Measurements from ENCODE around the gene SLC39A2.
"Not testable (repeated sequence)": the region's sequence is repeated elsewhere in the genome, so short reads cannot be mapped to it uniquely, and the experiment has no call there.

The SLC39A2 gene

DNA sequence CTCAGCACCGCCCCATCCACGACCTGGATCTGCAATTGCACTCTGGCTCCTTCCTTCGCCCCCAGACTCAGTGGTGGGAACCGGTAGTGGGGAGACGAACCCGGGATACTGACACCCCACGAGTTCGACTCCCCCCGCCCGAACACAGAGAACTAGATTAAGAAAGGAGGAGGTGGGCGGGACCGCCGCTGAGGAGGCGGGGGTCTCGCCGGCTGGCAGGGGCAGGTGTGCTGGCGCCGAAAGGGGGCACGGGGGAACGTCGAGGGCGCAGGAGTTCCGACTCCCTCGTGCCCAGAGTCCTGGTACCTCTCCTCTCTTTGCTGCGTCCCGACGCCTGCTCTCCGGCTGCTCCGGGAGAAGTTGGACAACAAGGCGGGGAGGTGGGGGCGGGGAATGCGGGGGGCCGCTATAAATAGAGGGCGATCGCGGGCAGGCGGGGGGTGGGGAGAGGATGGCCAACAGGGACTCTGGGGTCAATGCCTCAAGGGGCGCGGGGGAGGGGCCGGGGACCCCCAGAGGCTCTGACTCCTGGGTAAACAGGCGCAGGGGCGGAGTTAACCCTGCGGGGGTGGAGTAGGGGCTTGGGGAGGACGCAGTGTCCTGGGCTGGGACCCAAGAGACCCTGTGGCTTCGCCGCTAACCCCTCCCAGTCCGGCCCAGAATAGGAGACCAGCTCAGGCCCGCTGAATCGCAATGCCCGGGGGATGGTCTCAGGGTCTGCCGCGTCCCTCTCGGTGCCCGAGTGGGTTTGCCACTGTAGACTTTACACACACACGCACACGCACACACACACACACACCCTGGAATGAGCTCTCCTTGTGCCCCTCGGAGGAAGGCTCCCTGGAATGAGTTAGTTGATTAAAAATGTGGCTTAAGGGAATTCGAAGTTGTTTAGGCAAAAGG is 26.5 kb downstream of the SLC39A2 start:
- DNase-seq (ENCODE audit: low read depth in 2 of 2): no peak

DNA sequence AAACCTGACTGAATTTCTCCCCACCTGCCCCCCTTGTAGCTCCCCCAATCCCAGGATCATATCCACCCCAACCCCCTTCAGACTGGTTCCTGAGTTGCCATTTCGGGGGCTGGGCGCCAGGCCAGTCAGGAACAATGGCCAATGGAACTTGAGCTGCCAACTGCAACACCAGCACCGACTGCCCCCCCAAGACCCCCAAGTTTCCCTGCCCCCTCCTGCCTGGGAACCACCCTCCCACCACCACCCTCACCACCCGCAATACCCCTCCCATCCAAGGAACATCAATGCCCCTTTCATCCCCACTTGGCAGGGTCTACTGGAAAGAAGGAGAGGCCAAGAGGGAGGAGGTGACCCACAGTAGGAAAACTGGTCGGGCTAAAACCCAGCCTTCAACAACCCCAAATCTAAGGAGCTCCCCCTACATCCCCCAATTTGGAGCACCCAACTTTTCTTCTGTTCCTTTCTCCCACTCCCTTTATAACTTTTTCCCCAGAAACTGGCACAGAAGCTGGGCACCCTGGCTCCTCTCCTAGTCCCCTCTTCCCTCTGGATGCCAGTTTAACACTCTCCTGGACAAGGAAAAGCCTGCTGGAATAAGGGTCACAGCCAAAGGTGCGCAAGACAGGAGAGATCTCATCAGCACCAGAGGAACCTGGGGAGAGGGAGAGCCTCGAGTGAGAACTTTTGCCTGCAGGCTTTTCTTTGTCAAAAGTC is 27.3 kb downstream of the SLC39A2 start:
- DNase-seq (ENCODE audit: low read depth in 2 of 2): no peak

DNA sequence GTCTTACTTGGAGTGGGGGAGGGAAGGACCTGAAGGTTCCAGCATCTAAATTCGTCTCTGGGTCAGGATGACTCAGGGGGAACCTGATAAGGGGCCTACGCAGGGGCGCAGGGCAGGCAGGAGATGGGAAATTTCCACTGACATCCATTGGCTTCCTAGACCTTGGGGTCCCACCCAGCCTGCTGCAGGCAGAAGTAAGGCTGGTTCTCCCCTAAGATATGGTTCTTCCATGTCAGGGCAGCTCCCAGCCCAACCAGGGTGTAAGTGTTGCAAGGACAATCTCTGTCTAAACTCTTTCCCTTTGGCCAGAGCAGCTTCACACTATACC is 27.9 kb downstream of the SLC39A2 start:
- DNase-seq (ENCODE audit: low read depth in 2 of 2): no peak

DNA sequence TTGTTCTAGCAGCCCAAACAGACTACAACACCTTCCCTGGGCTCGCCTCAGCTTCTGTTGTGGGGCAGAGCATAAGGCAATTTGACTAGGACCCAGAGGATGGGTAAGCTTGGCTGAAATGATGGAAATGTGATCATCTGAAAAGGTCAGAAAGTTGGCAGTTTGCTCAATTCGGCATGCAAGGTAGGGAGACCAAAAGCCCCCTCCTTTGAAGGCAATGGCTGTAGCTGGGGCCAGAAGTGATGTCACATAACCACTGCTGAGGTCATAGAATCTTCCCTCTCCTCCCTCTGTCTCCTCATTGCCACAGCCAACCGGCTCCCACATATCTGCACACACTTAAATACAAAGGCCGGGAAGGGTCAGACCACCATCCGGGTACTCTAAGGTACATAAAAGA is 30.8 kb downstream of the SLC39A2 start, which contains the start of gene TPPP2:
Gene TPPP2, plus strand, starts transcription at position 301 of the 400 bp plus-strand sequence. CDS start 365 bp downstream, outside the sequence.
- DNase-seq (ENCODE audit: low read depth in 2 of 2): no peak

DNA sequence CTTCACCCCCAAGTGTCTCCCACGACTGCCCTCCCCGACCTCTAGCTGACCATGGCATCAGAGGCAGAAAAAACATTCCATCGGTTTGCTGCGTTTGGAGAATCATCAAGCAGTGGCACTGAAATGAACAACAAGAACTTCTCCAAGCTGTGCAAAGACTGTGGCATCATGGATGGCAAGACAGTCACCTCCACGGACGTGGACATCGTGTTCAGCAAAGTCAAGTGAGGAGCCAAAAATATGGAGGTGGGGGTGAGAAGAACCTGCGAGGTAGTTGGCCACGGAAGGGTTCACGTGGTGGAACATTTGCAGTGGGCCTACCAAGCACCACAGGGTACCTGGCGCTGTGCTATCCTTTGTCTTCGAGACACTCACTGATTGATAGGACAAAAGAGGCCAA is 31.4 kb downstream of the SLC39A2 start:
- DNase-seq (ENCODE audit: low read depth in 2 of 2): no peak

DNA sequence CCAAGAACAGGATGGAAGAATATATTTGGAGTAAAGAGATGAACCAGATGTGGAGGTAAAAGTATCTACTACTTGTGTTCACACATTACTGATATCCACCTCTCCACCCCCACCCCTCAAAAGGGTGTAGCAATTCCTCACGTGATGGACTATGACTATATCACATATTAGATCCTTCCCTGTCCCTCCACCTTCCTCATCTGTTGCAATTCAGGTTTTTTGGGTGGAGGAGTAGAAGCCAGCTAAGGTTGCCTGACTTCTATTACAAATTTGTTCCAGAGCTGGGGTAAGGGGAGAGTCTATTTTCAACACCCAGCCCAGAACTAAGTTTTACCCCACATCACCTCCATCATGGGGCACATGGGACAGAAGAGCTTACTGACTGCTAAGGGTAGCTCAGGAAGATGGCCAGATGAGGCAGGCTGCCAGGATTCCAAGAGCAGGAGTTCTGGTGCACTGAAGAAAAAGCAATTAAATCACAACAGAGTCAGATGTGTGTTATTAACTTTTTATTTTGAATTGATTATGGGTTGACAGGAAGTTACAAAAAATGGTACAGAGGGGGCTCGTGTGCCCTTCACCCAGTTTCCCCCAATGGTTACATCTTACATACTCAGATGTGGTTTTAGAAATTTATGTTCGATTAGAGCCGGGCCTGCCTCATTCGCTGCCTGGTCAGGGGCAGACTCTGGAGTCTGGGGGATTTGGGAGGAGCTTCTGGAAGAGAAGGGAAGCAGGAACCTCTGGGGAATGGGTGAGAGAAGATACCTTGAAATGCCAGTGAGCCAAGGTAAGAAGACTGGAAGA is 33.4 kb downstream of the SLC39A2 start:
- DNase-seq (ENCODE audit: low read depth in 2 of 2): no peak

DNA sequence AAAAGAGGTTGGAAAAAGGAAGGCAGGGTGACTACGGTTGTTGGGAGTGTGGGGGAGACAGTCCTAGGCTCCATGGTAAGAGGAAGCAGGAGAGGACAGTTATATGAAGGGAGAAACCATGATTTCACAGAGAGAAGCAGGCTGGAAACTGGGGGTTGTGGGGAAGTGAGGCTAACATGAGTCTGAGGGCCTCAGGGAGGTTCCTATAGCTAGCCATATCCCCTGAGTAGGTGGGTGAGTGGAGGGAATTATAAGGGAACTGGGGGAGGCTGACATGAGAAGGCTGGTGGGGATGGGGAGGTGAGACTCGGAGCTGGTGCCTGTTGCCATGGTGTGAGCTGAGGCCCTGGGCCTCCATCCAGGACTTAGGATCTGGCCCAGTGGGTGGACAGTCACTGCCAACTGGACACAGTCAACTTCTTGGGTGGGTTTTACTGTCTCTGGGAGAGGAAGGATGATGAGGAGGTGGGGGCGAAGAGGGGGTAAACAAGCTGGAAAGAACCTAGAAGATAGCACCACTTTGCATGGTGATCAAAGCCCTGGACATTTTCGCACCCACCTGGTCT is 34.1 kb downstream of the SLC39A2 start:
- no peak for DNase-seq (ENCODE audit: low read depth in 2 of 2)

DNA sequence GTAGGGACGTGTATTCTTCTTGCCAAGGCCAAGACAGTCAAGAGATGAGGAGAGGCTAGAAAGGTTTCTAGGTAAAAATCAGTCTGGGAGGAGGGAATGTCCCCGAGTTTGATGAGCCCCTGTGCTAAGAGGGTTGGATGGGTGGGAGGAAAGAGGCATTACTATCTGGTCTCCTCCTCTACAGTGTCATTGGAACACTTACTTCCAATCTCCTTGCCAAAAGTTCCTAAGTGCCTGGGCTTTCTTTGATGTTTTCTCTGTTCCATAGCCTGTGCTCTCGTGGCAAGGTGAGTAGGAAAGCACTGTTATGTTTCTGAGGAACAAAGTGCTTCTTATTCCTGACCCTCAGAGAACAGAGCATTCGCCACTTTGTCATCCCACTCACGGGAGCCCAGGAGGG is 35.6 kb downstream of the SLC39A2 start, which contains the start of gene RNASE13:
Gene RNASE13, minus strand, starts transcription at position 101 of the 400 bp plus-strand sequence. CDS start 519 bp downstream, outside the sequence.
- DNase-seq (ENCODE audit: low read depth in 2 of 2): no peak

DNA sequence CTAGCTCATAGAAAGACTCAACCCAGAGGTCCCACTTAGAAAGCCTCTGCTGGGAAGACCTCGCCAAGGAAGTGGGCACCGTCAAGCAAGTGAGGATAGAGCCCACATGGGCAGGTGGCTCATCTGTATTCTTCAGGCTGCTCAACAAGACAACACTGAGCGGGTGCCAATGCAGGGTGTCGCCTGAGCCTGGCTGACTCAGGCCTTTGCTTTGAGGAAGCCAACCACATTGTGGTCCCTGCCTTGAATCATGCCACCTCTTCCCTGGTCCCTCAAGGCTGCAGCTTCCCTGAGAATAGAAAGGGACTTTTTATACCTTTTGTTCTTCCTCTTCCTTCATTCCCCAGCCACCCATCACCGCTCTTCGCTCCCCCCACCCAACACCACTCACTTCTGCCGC is 37.7 kb downstream of the SLC39A2 start:
- no peak for DNase-seq (ENCODE audit: low read depth in 2 of 2)

DNA sequence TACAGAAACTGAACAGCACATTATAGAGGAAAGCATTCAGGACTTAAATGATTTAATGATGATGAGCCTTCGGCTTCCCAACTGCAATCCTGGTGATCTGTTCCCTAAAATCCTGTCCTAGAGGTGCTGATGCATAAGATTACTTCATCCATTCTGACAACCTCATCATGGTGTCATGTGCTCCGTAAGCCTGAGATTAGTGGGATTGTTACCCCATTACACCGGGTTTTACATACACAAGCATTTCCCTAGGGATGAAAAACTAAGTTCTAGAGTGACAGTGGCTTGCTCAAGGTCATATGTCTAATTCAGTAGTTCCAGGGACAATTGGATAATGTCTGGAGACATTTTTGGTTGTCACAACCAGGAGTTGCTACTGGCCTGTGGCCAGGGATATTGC is 38.1 kb downstream of the SLC39A2 start:
- DNase-seq (ENCODE audit: low read depth in 2 of 2): no peak

DNA sequence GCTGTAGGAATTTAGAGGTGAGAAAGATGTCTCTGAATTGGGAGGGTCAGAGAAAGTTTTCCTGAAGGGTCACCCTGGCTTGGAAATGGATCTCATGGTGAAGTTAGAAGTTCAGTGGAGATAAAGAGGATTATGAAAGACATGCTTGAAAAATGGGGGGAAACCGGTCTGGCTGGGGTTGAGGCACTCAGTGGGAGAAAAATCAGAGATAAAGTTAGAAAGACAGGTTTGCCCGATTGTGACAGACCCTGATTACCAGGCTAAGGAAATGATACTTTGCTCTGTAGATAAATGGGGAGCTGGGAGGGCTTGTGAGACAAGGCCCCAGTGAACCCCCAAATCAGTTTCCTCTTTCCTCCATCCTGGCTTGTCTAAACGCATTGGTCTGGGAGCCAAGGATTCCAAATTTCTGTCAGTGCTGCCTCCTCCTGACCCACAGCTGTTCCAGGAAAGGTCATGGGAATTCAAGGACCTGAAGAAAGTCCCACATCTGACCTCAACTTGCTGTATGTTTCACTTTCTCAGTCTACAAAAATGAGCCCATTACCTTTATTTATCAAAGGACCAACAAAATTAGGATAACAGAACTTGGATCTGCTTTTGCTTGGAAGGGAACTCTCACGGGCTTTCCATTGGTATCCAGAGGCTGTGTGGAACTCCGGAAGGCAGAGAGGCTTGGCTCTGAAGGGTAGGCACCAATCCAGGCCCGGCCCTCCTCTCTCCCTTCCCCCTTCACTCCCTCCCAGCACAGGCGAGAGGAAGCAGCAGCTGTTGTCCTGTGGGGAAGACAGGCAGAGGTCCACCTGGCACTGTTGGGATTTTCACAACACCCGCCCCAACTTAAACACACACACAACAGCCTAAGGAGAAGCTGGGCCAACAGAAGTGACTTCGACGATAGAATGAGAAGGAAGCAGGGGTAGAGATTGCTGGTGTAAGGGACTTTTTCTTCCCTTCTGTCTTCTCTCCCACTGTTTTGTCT is 39.6 kb downstream of the SLC39A2 start:
- DNase-seq (ENCODE audit: low read depth in 2 of 2): no peak

DNA sequence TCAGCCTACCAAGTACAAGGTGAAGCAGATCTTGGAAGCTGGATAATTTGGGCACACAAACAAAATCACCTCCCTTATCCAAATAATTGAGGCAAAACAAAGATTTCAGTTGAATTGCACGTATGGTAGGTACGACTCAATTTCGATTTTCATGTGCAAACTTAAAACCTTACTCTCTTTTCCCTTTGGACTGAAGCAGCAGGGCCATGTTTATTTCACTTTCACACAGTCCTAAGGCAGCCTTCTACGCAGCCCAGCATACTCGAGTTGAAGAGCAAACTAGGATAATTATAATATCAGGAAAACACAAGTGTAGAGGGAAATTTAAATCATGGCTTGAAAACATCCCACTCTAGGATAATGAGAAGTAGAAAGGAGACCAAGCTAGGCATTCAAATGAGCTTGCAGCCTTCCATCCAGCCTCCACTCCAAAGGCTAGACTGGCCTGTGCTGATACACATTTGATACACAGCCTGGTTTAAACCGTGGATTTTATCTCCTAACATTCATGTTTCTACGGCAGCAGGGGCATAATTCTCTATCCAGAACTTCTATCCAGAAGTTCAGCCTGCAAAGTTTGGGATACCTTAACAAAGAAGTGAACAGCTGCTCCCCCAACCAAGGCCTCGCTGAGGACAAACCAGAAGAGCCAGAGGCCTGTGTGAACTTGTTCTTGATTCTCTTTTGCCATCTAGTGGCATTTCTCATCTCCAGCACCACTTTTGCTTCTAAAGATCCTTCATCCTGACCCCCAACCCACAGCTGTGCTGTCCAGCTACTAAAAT is 40.7 kb downstream of the SLC39A2 start:
- no peak for DNase-seq (ENCODE audit: low read depth in 2 of 2)

DNA sequence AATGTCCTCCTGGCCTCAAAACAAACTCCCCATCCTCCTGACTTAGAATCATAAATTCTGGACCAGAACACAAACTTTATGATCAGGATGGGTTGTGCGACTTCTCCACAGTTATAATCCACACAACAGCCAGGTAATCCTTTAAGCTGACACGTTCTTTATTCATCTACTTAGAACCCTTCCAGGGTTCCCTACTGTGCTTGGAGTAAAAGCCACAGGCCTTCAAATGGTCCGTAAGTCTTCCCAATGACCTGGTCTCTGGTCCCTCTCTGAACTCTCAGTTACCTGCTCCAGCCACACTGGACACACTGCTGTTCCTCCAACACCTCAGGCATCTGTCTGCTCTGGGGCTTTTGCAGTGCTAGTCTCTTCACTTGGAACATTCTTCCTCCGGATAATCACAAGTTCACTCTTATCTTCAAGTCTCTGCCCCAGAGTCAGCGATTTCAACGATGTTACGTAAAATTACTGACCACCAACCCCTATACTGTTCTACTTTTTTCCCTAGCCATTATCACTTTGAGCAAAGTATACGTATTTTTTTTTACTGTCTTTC is 41.4 kb downstream of the SLC39A2 start:
- DNase-seq (ENCODE audit: low read depth in 2 of 2): no peak

DNA sequence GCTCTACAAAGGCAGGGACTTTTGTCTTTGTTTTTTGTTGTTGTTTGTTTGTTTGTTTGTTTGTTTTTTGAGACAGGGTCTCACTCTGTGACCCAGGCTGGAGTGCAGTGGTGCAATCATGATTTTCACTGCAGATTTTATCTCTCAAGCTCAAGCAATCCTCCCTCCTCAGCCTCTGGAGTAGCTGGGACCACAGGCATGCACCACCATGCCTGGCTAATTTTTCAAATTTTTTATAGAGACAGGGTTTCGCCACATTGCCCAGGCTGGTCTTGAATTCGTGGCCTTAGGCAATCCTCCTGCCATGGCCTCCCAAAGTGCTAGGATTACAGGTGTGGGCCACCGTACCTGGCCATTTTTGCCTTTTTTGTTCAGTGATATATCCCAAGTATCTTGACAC is 41.8 kb downstream of the SLC39A2 start:
- DNase-seq (ENCODE audit: low read depth in 2 of 2): not testable (repeated sequence)

DNA sequence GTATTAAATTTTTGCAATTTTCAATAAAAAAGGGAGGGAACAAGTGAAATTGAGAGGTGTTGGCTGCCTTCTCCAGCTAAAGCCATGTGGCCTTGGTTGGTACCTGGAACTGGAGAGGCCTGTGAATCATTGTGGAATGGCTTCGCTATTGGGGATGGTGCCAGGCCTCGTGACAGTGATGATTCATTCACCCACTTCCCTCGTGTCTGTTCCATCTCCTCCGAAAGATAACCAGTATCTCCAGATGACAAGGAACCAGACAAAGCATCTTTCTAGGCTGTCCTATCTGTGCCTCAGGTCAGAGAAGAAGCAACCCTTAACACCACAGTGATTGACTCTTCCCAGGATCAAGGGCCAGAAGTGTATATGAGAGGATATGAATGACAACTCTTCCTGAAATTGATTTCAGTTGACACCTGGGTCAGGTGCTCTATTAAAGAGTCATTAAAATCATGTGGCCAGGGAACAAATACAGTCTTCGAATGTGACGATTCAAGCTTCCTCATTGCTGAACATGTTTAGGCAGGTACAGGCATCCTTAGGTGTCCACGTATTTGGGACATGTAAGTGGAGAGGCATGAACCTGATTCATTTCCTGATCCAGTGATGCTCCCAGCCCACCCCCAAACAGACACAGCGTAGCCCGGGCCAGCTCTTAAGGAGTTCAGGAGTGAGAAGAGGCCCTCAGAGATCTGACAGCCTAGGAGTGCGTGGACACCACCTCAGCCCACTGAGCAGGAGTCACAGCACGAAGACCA is 42.8 kb downstream of the SLC39A2 start, which contains the start of gene RNASE7:
Gene RNASE7, plus strand, starts transcription at position 687 of the 758 bp plus-strand sequence. CDS start 631 bp downstream, outside the sequence.
- DNase-seq (ENCODE audit: low read depth in 2 of 2): no peak

DNA sequence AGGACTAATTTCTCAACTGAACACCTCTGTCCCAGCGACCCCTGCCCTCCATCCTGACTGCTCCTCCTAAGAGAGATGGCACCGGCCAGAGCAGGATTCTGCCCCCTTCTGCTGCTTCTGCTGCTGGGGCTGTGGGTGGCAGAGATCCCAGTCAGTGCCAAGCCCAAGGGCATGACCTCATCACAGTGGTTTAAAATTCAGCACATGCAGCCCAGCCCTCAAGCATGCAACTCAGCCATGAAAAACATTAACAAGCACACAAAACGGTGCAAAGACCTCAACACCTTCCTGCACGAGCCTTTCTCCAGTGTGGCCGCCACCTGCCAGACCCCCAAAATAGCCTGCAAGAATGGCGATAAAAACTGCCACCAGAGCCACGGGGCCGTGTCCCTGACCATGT is 43.8 kb downstream of the SLC39A2 start:
- DNase-seq (ENCODE audit: low read depth in 2 of 2): no peak

DNA sequence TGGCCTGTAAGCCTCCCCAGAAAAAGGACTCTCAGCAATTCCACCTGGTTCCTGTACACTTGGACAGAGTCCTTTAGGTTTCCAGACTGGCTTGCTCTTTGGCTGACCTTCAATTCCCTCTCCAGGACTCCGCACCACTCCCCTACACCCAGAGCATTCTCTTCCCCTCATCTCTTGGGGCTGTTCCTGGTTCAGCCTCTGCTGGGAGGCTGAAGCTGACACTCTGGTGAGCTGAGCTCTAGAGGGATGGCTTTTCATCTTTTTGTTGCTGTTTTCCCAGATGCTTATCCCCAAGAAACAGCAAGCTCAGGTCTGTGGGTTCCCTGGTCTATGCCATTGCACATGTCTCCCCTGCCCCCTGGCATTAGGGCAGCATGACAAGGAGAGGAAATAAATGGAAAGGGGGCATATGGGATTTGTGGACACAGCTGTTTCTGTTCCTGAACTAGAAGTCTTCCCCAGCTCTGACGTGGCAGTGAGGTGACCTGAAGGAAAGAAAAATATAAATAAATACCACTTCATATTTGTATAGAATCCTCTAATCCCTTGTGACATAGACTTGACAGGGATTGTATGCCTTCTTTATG is 44.4 kb downstream of the SLC39A2 start:
- DNase-seq (ENCODE audit: low read depth in 2 of 2): no peak

DNA sequence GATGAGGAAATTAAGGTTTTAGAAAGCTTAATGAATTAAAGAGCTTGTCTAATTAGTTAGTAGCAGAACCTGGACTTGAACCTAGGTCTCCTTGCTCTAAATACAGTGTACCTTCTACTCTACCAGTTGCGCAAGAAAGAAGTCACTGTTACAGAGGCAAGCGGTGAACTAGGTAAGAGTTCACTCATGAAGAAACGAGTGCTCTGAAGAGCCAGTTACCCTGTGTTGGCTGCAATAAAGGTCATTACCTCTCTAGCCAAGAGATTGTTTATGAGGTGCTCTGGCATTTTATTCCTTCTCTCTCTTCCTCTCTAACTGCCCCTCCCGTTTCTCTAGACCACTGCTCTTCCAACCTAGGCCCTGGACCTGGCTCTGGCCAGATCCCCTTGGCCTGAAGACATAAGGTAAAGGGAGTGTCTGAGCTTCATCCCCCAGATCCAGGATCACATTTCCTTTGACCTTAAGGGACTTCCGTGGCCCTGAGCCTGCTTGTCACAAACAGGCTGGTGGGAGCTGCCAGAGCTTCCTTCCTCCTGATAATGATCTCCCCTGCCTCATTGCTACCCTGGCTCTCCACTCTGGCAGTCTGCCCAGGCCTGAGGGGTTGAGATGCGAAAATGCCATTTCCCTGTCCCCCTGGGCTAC is 45.0 kb downstream of the SLC39A2 start:
- DNase-seq (ENCODE audit: low read depth in 2 of 2): no peak

Measured in stimulated activated CD8-positive, alpha-beta memory T cell treated with anti-CD3 and anti-CD28 coated beads, Interleukin-7, amount 100 ng/mL, for 4 hours (primary cell).